ENCODE data around the gene FKRP. TPM values are rescaled to one million over a fixed set of nuclear protein-coding genes. Genes with fewer than 3 reads are reported as not detected.

The FKRP gene
- total and polyA plus RNA-seq, 8 donors = 6.0 to 76.3 (median 9.7) TPM

GRCh38 chr19:46755853-46756543 is 10.1 kb downstream of the FKRP start:
- H3K4me1 ChIP-seq = peaks cover 0 to 50% (median 14%) of the 10 kb centered on the region in 4 donors
- no peaks in the 10 kb centered on the region for H3K9me3 ChIP-seq
- H3K27me3 ChIP-seq = no peaks in the 10 kb centered on the region
- H3K4me3 ChIP-seq = no peak overlapping the region
- DNase-seq = no peak
- intact Hi-C loops (cut with DNase I; ENCODE audit: low total_unique reads) = loop anchor here (5.0 to 10.0 kb wide), 2 partner anchors 86 to 239 kb away; no protein-coding TSS in a partner anchor
- peaks cover 0 to 36% (median 26%) of the 10 kb centered on the region in 4 donors for H3K36me3 ChIP-seq
- 92 to 95% (median 94%) methylated on average over 43 to 86 of the region's 86 CpGs for WGBS, 5 donors
- peak overlapping the region in 3 of 5 donors; percentile 23 to 69 (median 55) for H3K27ac ChIP-seq
- TF ChIP-seq EP300 (IDR thresholded peaks at IDR 0.05) (no peak), CTCF (IDR thresholded peaks at IDR 0.05) (no peak), POLR2A (IDR thresholded peaks at IDR 0.05) (no peak), POLR2AphosphoS5 (IDR thresholded peaks at IDR 0.05) (no peak)

DNA sequence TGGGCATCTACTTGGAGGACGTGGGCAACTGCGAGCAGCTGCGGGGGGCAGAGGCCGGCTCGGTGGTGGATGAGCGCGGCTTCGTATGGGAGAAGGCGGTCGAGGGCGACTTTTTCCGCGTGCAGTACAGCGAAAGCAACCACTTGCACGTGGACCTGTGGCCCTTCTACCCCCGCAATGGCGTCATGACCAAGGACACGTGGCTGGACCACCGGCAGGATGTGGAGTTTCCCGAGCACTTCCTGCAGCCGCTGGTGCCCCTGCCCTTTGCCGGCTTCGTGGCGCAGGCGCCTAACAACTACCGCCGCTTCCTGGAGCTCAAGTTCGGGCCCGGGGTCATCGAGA is 10.7 kb downstream of the FKRP start:
- H3K4me1 ChIP-seq = peaks cover 0 to 55% (median 14%) of the 10 kb centered on the region in 4 donors
- peaks cover 0 to 32% (median 24%) of the 10 kb centered on the region in 4 donors for H3K36me3 ChIP-seq
- no peaks in the 10 kb centered on the region for H3K9me3 ChIP-seq
- no peak overlapping the region for H3K27ac ChIP-seq
- TF ChIP-seq POLR2A (IDR thresholded peaks at IDR 0.05) (no peak), POLR2AphosphoS5 (IDR thresholded peaks at IDR 0.05) (no peak), CTCF (IDR thresholded peaks at IDR 0.05) (no peak), EP300 (IDR thresholded peaks at IDR 0.05) (no peak)
- no peak overlapping the region for H3K4me3 ChIP-seq
- 79 to 93% (median 86%) methylated on average over 23 to 30 of the region's 30 CpGs for WGBS, 5 donors
- peak in 1 of 2 donors; percentile 50 for DNase-seq
- H3K27me3 ChIP-seq = no peaks in the 10 kb centered on the region
- intact Hi-C loops (cut with DNase I; ENCODE audit: low total_unique reads) = loop anchor here (5.0 to 10.0 kb wide), 2 partner anchors 86 to 238 kb away; no protein-coding TSS in a partner anchor

- H3K27me3 ChIP-seq = no peaks in the 10 kb centered on the region
- TF ChIP-seq POLR2AphosphoS5 (IDR thresholded peaks at IDR 0.05) = no peak
- no peak for TF ChIP-seq POLR2A (IDR thresholded peaks at IDR 0.05)
- TF ChIP-seq EP300 (IDR thresholded peaks at IDR 0.05) = no peak
- no peak for TF ChIP-seq CTCF (IDR thresholded peaks at IDR 0.05)
- peak overlapping the region in 4 of 5 donors; percentile 45 to 72 (median 58) for H3K27ac ChIP-seq
- no peak for DNase-seq
- 63 to 82% (median 79%) methylated on average over 6 of the region's 6 CpGs for WGBS, 5 donors
- H3K4me1 ChIP-seq = peaks cover 0 to 52% (median 14%) of the 10 kb centered on the region in 4 donors
- no peaks in the 10 kb centered on the region for H3K9me3 ChIP-seq
- H3K4me3 ChIP-seq = no peak overlapping the region
- peaks cover 0 to 18% (median 15%) of the 10 kb centered on the region in 4 donors for H3K36me3 ChIP-seq
- intact Hi-C loops (cut with DNase I; ENCODE audit: low total_unique reads) = loop anchor here (5.0 to 10.0 kb wide), 2 partner anchors 83 to 236 kb away; no protein-coding TSS in a partner anchor
Measured at GRCh38 chr19:46759206-46759605, 13.3 kb downstream of the FKRP start.

GRCh38 chr19:46759817-46760333 is 14.0 kb downstream of the FKRP start:
- WGBS, 5 donors = 45 to 64% (median 59%) methylated on average over 7 of the region's 7 CpGs
- H3K27ac ChIP-seq = peak overlapping the region in 4 of 5 donors; percentile 45 to 74 (median 60)
- intact Hi-C loops (cut with DNase I; ENCODE audit: low total_unique reads) = loop anchor here (5.0 to 10.0 kb wide), 2 partner anchors 82 to 235 kb away; no protein-coding TSS in a partner anchor

More at GRCh38 chr19:46759817-46760333, 14.0 kb downstream of the FKRP start:
- Histone ChIP-seq H3K4me1 (peaks cover 0 to 48% (median 14%) of the 10 kb centered on the region in 4 donors), H3K9me3 (no peaks in the 10 kb centered on the region), H3K27me3 (no peaks in the 10 kb centered on the region), H3K36me3 (peaks cover 0 to 18% (median 15%) of the 10 kb centered on the region in 4 donors), H3K4me3 (no peak overlapping the region)
- DNase-seq = peak in 1 of 2 donors; percentile 52
- TF ChIP-seq POLR2AphosphoS5 (IDR thresholded peaks at IDR 0.05) (peak in 1 of 3 donors; percentile 22), POLR2A (IDR thresholded peaks at IDR 0.05) (no peak), EP300 (IDR thresholded peaks at IDR 0.05) (peak; percentile 14), CTCF (IDR thresholded peaks at IDR 0.05) (no peak)

All from stomach (tissue), 9 donors.